ENCODE results near the gene SIPA1L3.

SIPA1L3 gene

GRCh38 chr19:38115271-38115802, 208.3 kb downstream of the SIPA1L3 start:
- DNase-seq: no peak

DNA sequence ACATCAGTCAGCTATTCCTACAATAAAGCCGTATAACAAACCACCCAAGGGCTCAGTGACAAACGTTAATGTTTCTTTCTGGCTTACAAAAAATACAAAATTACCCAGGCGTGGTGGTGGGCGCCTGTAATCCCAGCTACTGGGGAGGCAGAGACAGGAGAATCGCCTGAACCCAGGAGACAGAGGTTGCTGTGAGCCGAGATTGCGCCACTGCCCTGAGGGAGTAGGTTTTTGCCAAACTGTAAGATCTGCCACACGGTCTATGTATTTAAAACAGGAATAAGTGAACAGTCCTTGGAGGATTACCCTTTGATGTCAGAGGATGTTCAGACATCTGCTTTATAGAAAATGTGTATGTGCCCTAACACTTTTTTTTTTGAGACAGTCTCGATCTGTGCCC, 211.2 kb downstream of the SIPA1L3 start:
- DNase-seq: no peak

DNA sequence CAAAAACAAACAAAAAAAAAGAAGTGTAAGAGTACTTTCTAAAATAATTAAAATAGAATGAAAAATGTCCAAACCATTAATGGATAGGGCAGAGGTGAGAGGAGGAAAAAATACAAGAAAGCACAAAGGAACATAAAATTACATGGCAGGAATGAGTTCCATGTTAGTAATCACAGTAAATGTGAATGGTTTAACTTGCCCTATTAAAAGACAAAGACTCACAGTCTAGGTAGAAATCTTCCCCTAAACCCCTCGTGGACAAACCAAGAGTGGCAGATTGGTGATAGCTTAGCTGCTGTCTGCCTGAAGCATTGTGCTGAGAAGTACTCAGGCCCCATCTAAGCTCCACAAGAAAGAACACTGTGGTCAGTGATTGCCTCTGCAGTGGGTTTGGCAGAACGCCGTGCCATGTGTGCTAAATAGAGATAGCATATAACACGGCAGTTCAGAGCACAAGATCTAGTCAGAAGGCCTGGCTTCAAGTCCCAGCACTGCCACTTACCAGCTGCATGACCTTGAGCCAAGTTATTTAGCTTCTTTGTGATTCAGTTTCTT, 213.5 kb downstream of the SIPA1L3 start:
- no peak for DNase-seq

GRCh38 chr19:38122402-38123093, 215.5 kb downstream of the SIPA1L3 start:
- no peak for DNase-seq

DNA sequence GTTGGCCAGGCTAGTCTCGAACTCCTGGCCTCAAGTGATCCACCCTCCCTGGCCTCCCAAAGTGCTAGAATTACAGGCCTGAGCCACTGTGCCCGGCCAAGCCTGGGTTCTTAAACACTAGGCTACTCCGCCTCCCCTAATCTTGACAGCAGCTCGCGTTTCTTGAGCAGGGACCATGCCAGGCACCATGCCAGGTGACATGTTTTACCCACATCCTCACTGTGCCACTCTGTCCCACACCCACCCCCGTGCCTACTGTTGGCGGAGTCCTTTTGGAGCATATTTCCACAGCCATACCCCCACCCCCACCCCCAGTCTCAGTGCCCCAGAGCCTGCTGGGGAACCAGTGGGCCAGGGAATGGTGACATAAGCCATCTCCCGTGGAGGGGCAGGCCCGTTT, 218.2 kb downstream of the SIPA1L3 start:
- DNase-seq: no peak

GRCh38 chr19:38130399-38130798, 223.4 kb downstream of the SIPA1L3 start:
- no peak for DNase-seq

DNA sequence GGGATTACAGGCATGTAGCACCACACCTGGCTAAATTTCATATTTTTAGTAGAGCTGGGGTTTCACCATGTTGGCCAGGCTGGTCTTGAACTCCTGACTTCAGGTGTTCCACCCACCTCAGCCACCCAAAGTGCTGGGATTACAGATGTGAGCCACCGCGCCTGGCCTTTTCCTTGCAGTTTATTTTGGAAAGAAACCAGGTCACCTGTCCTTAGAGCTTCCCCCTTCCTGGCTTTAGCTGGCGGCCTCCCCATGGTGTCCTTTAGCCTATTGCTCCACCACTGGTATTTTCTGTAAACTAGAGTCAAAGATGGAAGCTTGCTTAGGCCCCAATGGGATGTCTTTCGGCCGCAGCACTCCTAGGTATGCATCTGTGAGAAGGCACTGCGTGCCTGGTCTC, 225.8 kb downstream of the SIPA1L3 start:
- DNase-seq: no peak

DNA sequence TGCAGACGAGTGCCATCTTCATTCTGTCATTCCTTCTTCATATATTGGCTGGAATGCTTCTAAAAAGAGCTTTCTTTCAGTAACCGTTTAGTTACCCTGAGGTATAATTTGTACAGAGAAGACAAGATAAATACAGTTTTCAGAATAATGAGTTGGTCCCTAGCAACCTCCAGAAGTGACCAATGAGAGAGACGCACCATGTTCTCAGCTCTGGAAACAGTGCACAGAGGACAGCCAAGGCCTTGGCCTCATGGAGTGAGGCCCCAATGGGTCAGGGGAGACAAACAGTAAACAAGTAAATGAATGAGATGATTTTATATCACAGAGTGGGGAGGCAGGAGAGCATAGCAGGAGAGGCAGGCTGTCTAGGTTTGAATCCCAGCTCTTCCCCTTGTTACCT, 226.3 kb downstream of the SIPA1L3 start:
- no peak for DNase-seq

- DNase-seq: peak; percentile 32
Observed at GRCh38 chr19:38134540-38135149, 227.6 kb downstream of the SIPA1L3 start.

- DNase-seq: no peak
Observed at GRCh38 chr19:38135150-38135998, 228.4 kb downstream of the SIPA1L3 start.

GRCh38 chr19:38139122-38139521, 232.1 kb downstream of the SIPA1L3 start:
- DNase-seq: no peak

DNA sequence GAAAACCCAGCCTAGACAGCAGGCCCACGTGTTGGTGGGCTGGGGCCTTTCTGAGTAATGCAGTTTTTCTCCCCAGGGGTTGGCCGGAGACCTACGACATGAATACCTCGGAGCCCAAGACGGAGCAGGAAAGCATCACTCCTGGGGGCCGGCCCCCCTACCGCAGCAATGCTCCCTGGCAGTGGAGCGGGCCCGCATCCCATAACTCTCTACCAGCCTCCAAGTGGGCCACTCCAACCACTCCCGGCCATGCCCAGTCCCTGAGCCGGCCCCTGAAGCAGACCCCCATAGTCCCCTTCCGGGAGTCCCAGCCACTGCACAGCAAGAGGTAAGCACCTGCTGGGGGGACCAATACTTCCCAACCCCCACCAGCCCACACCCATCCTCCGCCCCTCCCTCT, 234.1 kb downstream of the SIPA1L3 start:
- DNase-seq: no peak

DNA sequence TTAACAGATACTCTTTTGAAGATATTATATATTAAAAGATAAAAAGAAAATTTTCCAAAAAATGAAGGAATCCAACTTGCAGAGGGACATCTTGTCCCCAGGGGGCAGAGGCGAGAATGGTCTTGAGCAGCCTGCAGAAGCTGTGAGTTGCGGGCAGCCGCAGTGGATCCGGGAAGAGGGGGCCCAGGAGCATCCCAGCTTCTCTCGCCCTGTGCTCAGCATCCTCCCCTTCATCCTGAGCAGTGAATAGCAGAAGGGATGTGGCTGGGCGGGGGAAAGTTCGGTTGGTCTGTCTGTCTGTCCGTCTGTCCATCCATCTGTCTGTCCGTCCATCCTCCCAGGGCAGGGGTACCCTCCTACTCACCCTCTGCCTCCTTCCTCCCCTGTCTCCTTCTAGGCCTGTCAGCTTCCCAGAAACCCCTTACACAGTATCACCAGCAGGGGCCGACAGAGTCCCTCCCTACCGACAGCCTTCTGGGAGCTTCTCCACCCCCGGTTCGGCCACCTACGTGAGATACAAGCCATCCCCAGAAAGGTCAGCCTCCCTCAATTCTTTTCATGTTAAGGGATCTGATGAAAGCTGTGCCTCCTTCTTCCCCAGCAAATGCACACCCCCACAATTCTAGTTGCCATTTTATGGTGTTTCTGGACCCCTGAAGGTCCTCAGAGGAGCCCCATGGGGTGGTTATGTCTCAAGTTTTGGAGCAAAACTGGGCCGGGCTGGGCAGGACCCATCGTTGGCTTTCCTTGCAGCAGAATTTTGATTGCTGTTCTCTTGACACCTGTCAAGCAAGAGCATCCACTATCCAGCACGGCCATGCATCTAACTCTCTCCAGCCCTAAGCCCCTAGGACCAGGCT, 235.4 kb downstream of the SIPA1L3 start:
- peak; percentile 51 for DNase-seq

- no peak for DNase-seq
Observed at GRCh38 chr19:38143847-38144246, 236.8 kb downstream of the SIPA1L3 start.

- DNase-seq: no peak
Observed at GRCh38 chr19:38144667-38145066, 237.7 kb downstream of the SIPA1L3 start.

- no peak for DNase-seq
Observed at GRCh38 chr19:38145623-38146022, 238.6 kb downstream of the SIPA1L3 start.

DNA sequence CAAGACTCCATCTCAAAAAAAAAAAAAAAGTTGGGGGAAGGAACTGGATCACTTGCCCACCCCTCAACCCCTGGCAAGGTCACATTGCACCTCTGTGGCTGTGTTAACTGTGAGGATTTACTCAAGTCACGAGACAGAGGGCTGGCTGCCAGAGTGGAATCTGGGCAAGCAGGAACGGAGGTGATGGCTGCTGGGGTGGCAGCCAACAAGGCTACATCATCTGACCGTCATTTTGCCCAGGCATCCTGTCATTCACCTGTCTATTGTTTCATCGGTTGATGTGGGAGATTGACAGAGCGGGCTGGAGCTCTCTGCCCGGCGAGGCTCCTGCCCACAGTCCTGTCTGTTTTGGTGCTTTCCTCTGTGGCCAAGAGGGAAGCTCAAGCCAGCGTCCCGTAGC, 241.3 kb downstream of the SIPA1L3 start:
- no peak for DNase-seq

GRCh38 chr19:38149661-38150061, 242.7 kb downstream of the SIPA1L3 start:
- DNase-seq: peak; percentile 18

DNA sequence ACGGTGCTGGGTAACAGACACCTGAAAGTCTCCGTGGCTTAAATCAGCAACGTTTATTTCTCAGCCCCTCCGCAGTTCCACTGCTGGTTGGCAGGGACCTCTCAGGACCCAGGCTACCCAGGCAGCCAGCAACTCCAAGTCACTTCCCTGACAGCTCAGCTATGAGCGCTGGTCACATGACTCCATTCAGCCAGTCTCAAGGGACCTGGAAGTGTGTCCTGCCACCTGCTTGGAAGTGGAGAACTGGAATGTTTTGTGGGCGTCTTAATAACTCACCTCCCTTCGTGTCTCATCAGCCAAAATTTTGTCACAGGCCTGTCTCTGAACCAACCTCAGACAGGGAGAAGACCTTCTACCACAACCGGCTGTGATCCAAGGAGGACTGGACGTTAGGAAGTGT, 244.2 kb downstream of the SIPA1L3 start:
- no peak for DNase-seq

- peak; percentile 25 for DNase-seq
Observed at GRCh38 chr19:38152461-38153379, 245.7 kb downstream of the SIPA1L3 start.

GRCh38 chr19:38155453-38155852, 248.4 kb downstream of the SIPA1L3 start:
- DNase-seq: peak; percentile 23
